OCI-LY3 (cell line): Measurements from ENCODE around the gene ING4.

ENCODE experiments used
- CTCF ChIP-seq: fragments of 200-600, 300-600 bp; sonication (generic); IDR thresholded peaks from 2 replicates; pipeline ENCODE4 v1.5.1; 2014; ENCODE audit warnings: antibody characterized with exemption, low read length, low read depth
- EZH2phosphoT487 ChIP-seq: fragments of 200-600 bp; shearing (Covaris generic); IDR thresholded peaks from 2 replicates; pipeline ENCODE4 v1.6.1; 2018; ENCODE audit warnings: antibody characterized with exemption, mixed run types, low read depth

DNA sequence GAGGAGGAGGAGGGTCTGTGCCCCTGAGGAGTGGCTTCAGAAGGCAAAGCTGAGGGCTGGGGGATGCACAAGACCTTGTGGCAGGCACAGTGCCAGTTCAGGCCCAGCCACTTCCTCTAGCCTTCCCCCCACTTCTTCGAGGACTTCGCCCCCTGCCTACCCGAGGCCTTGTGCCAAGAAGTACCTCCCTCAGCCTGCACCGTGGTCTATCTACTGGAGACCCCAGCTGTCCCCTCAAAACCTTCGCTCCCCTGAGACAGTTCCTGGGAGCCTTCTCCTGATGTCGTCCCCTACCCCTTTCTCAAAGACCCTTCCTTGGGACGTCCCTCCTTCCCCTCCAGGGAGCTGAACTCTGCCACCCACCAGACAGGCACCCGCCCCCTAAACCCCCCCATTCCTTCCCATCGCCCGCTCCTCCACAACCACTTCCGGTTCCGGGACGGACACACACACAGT, 25.7 kb upstream of the ING4 start:
- TF ChIP-seq CTCF (no peak), EZH2phosphoT487 (no peak)
